GM19043 (cell line): Measurements from ENCODE around the gene C3.

Source experiments
- ATAC-seq: cut with Tn5 transposase; IDR thresholded peaks from one replicate; pipeline ENCODE4 v1.9.1; 2021; ENCODE audit warnings: low read depth; ENCODE audit not compliant: unreplicated experiment

C3 gene

DNA sequence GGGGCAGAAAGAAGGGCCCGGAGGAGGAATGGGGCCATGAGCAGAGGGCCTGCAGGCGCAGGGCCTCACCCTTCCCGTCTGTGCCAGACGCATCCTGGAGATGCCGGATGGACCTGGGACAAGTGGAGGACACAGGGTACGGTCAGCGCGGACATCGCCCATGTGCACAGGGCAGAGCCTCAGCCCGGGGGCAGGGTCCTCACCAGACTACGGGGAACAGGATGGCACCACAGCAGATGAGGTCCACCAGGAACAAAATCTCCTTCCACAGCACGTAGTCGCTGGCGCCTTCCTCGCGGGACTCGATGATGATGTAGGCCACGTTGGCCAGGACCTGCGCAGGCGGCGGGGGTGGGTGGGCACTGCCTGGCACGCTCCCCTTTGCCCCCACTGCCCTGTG, 11.4 kb upstream of the C3 start:
- no peak for ATAC-seq

DNA sequence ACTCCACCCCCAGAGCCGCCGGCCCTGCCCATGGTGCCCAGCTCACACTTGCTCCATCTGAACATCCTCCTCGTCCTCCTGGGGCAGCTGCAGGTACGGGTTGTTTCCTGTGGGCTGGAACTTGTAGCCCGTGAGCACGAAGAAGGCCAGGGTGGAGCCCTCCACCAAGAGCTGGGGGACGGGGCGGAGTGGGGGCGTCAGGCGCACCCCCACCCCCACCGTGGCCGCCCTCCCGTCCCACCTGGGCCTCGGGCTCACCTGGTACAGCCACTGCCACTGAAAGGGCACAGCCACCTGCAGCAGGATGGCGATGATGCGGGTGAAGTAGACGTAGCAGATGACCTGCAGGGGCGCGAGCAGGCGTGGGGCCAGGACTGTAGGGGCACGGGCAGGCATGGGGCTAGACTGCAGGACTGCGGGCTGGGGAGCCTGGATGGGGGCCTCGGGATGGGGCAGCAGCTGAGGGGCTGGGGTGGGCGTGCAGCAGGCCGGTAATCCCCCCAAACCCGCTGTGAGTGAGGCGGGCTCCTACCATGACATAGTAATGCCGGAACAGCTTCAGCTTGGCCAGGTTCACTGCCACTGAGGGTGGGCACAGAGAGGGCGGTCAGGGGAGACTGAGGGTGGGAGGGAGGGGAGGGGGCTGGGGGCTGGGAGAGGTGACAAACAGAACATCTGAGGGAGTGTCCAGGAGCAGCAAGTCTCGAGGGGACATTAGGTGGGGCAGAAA, 10.7 kb upstream of the C3 start:
- no peak for ATAC-seq

DNA sequence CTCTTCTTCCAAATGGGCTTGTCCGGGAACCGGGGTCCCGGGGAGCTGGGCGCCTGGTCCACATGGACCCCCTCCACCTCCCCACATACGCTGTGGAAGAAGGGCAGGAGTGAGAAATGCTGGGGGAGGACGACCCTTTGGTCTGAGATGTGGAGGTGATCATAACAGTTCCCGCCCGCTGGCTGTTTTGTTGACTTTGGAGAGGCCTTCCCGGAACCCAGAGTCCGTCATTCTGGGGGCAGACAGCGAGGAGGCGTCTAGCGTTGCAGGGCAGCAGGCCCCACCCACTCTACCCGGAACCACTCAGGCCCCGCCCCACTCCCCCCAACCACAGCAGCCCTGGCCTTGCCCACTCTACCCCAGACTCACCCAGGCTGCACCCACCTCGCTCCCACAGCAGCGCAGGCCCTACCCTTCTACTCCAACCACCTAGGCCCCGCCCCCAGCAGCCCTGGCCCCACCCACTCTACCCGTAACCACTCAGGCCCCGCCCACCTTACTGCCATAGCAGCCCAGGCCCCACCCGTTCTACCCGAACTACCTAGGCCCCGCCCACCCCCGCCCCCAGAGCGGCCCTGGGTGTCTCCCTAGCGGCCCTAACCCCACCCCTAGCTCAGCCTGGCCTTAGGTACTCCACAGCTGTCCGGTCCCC, 9.8 kb upstream of the C3 start:
- no peak for ATAC-seq

DNA sequence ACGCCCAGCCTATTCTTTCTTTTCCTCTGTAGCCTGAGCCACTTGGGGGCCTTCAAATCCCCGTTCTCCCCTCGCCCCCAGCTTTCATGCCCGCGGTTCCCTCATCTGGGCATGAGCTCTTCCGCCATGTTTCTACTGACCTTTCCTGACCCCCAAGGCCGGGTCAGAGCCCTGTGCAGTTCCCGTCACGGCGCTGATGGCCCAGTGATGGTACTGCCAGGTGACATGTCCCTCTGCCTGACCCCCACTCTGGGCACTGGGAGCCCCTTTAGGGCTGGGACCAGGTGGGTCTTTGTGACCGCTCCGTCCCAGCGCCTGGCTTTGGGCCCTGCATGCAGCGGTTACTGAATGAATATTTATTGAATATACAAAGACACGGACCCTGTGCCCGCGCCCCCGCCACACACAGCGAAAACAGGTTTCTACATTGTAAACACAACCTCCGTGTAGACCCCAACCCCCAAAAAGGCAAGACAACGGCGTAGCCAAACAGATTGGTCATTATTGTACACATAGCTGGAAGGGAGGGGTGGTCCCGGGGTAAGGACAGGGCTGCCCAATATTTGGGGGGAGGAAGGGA, 9.2 kb upstream of the C3 start:
- ATAC-seq: no peak

DNA sequence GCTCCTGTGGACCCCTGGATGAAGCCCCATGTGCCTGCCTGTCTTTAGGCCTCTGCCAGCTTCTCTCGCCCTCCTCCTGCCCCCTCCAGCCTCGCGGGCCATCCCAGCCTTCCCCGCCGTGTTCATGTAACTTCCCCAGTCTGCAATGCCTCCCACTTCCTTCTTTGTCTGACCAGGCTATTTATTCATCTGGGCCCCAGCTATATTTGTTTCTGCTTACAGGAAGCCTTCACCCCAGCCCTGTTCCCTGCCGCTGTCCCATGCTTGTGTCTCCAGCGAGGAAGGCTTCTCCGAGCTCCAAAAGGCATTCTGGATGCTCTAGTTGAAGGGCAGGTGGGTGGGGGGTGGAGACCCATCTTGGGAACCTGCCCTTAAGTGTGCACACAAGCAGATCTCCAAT, 7.9 kb upstream of the C3 start:
- ATAC-seq: no peak

DNA sequence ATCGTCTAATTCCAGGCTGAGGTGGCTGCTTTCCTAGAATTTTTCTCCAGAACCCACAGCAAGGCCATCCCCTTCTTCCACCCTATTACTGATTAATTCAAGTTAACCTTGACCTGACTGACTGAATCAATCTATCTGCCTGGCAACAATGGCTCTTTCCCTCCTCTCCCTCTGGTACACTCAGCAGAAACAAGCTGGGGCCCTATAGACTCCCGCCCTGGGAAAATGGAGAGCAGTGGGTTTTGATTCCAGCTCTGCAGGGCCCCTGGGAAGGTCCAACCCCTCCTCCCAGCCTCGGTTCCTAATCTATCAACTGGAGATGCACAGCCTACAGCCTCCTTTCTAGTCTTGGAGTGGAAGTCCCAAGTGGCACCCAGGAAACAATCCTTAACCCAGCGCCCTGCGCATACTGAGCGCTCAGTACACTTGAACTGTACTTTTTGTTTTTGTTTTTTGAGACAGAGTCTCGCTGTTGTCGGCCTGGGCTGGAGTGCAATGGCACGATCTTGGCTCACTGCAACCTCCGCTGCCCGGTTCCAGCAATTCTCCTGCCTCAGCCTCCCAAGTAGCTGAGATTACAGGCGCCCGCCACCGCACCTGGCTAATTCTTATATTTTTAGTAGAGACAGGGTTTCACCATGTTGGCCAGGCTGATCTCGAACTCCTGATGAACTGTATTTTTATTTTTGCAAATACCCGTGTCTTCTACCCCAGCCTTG, 5.2 kb upstream of the C3 start:
- no peak for ATAC-seq

DNA sequence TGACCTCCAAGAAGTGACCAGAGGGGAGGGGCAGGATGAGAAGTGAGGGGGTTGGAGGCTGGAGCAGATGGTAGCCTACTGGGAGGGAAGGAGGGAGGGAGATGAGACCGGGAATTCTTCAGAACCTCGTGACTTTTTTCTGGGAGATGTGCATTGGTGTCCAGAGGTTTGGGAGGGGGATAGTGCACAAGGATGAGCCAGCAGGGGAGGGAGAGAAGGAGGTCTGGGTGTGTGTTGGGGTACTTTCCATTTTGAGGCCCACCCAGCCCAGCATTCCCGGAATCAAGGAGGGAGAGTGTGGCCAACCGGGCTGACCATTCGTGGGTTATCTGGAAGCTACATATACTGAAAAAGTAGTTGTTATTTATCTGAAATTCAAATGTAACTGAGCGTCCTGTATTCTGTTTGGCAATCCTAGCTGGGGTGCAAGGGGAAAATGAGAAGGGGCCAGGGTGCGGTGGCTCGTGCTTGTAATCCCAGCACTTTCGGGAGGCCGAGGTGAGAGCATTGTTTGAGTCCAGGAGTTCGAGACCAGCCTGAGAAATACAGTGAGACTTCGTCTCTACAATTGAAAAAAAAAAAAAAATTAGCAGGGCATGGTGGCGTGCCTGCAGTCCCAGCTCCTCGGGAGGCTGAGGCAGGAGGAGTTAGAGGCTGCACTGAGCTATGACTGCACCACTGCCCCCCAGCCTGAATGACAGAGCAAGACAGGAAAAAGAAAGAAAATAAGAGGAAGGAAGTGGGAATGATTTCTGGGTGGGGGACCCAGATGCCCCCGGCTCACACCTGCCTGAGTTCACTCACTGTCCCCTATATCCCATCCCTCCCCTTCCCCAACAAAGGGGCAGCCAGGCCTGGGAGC, 4.4 kb upstream of the C3 start:
- ATAC-seq: no peak

DNA sequence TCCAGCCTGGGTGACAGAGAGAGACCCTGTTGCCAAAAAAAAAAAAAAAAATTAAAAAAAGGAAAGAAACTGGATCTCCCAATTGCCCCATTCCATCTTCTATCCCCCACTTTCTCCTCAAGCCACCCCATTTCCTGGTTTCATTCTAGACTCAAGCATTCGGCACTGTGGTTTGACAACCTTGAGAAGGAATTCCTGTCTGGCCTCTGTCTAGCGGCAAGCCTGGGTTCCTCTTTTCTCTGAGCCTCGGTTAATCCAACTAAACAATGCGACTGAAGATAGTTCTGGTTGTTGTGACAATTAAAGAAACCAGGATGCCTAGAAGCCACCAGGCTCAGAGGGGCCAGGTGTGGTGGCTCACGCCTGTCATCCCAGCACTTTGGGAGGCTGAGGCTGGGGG, 3.3 kb upstream of the C3 start:
- ATAC-seq: no peak

DNA sequence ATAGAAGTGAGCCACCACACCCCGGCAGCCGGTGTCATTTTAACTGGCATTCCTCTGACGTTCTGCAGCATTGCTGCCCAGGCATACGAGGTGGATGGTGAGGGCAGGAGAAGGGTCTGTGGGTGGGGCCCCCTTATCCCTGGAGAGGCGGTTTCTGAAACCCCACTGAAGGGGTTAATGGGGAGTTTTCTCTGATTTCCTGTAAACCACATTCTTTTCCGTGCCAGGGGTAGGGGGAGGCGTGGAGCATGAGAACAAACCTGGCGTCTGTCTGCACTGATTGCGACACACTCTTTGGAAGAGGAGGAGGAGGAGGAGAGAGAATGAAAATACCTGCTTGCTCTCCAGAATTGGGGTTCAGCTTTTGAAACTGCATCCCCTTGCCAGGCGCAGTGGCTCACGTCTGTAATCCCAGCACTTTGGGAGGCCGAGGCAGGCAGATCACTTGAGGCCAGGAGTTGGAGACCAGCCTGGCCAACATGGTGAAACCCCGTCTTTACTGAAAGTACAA, 2.7 kb upstream of the C3 start:
- no peak for ATAC-seq

DNA sequence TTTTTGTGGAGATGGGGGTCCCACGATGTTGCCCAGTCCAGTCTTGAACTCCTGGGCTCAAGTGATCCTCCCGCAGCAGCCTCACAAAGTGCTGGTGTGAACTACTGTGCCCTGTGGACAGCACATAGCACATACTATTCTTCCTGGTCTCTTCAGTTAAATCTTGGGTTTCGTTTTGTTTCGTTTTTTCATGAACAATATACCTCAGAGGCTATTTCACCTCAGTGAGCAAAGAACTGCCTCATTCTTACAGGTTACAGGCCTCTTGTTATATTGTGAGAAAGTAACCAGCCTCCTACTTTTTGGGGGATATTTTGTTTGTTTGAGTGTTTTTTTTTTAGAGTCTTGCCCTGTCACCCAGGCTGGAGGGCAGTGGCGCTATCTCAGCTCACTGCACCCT, 1.3 kb upstream of the C3 start:
- no peak for ATAC-seq

DNA sequence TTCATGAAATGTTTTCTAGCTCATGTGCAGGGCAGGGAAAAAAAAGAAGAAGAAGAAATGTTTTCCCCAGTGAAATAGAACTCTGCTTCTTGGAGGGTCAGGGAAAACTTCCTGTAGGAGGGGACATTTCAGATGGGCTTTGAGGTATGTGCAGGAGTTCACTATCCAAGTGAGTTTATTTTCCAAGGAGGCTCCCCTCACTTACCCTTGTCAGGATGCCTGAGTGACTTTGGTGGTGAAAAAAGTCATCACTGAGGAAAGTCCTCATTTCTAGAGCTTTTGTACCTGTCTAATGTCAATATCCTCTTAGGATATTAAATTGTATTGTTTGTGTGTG, 656 bp upstream of the C3 start:
- ATAC-seq: no peak

DNA sequence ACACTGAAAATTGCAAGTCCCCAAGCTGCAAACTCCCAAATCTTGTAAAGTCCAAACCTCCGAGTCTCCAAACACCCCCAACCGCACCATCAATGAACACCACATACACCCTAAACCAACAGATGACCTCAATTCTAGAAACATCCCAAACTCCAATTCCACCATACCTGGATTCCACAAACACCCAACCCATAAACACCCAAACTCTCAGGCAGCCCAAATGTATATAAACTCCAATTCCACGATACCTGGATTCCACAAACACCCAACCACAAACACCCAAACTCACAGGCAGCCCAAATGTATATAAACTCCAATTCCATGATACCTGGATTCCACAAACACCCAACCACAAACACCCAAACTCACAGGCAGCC, 470 bp downstream of the C3 start:
- ATAC-seq: no peak

DNA sequence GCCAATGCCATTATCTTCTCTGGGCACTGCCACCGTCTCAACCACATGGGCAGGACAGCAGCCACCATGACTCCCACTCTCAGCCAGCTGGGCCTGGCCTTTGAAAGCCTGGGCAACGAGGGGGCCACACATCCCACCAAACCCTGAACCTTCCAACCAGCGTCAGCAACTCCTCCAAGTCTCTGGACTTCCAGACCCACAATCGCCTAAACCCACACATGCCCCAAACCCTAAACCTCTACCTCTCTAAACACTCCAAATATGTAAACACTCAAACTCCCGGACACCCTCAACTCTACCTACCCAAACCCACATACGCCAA, 949 bp downstream of the C3 start:
- ATAC-seq: no peak

DNA sequence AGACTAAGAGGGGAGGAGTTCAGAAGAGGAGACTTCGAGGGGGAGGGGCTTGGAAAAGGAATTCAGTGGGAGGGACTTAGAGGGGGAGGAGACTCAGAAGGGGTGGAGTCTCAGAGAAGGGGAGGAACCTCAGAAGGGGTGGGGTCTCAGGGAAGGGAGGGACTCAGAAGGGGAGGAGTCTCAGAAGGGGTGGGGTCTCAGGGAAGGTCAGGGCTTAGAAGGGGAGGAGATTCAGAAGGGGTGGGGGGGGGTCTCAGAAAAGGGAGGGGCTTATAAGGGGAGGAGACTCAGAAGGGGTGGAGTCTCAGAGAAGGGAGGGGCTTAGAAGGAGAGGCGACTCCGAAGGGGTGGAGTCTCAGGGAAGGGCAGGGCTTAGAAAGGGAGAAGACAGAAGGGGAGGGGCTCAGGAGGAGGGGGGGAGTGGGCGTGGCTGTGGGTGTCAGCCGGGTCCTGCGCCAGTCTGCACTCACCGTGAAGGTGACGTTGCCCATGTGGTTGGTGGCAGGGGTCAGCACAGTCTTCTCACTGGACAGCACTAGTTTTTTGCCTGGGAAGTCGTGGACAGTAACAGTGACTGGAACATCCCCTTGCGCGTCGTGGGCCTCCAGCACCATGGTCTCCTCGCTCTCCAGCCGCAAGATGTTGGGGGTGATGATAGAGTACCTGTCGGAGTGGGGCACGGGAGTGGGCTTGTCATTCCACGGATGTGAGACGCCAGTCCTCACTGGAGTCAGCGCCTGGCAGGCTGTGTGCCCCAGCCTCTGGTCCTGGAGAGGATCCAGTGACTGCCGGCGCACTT, 1.5 kb downstream of the C3 start:
- ATAC-seq: no peak

DNA sequence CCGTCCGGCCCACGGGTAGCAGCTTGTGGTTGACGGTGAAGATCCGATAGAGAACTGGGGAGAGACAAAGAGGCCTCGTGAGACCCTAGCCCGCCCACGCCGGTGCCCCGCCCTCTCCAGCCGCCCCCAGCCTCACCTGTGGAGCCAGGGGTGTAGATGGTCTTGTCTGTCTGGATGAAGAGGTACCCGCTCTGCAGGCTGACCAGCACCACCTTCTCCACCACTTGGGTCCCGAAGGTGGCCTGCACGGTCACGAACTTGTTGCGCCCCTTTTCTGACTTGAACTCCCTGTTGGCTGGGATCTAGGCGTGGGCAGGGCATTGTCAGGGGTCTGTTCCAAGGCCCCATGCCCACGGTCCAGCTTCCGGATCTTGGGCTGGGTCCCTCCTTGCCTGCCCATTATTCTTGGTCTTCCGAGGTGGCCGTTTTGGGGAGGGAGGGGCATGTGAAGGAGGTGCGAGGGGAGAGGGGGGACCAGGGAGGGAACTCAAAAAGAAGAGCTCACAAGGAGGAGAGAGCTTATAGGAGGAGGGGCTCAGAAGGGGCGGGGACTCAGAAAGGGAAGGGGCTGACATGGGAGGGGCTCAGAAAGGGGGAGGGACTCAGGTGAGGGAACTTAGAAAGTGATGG, 2.2 kb downstream of the C3 start:
- ATAC-seq: no peak

DNA sequence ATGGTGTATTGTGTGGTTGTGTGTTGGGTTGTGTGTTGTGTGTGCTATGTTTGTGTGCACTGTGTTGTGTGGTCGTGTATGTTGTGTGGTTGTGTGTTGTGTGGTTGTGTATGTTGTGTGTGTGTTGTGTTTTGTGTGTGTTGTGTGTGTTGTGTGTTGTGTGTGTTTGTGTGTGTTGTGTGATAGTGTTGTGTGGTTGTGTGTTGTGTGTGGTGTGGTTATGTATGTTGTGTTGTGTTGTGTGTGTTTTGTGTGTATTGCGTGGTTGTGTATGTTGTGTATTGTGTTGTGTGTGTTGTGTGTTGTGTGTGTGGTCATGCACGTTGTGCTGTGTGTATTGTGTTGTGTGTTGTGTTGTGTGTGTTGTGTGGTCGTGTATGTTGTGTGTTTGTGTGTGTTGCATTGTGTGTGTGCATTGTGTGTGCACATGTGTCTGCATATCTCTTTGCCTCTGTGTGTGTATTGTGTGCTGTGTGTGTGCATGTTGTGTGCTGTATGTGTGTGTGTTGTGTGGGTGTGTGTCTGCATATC, 2.9 kb downstream of the C3 start:
- ATAC-seq: no peak

DNA sequence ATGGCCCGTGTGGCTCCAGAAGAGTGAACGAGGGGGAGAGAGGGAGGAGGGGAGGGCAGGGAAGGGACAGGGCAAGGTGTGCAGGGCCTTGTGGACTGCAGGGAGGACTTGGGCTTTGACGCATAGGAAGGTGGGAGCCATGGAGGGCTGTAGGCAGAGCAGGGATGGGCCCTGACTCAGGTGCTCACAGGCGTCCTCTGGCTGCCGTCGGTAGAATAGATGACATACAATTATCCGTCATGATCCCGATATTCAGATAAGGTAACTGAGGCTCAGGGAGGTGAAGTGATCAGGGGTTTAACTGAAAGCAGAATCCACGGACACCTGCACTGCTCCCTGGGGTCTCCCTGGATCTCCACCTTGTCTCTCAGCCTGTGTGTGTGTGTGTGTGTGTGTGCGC, 3.4 kb downstream of the C3 start:
- no peak for ATAC-seq

DNA sequence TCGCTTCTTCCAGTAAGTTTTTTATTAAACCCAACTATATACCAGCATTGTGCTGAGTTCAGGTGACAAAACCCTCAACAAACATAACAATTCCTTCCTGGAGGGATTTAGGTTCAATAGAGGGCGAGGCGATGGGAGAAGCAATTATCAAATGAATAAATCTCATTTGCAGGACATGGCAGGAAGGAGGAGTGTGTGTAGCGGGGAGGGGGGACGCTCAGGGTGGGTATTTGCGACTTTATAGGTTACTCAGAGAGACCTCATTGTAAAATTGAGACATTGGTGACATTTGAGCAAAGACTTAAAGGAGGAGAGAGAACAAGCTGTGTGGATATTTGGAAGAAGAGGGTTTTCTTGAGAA, 3.9 kb downstream of the C3 start:
- ATAC-seq: no peak

DNA sequence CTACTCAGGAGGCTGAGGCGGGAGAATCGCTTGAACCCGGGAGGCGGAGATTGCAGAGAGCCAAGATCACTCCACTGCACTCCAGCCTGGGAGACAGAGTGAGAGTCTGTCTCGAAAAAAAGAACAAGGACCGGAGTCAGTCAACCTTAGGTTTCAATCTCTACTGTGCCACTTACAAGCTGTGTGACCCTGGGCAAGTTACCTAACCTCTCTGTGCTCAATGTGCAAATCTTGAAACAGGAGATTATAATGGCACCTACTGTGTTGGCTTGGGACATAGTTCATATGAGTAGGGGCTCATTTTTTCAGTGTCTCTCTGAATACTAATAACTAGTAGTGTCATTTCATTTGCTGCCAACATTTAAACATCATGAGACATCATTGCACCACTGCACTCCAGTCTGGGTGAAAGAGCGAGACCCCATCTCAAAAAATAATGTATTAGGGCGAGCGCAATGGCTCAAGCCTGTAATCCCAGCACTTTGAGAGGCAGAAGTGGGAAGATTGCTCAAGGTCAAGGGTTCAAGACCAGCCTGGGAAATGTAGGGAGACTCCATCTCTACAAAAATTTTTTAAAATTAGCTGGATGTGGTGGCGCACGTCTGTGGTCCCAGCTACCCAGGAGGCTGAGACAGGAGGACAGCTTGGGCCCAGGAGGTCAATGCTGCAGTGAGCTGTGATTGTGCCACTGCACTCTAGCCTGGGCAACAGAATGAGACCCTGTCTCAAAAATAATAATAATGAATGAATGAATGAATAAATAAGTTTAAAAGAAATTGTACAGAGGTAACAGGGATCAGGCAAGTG, 5.5 kb downstream of the C3 start:
- no peak for ATAC-seq
